Activated naive CD8-positive, alpha-beta T cell (primary cell): ENCODE data around the gene FBXO10.

Experiments
- H3K27ac Mint-ChIP-seq: one replicate; pipeline ENCODE4 v1.8.0; 2021; ENCODE audit warnings: mixed read lengths
- H3K27me3 Mint-ChIP-seq: one replicate; pipeline ENCODE4 v1.8.0; 2021; ENCODE audit warnings: mixed read lengths
- H3K36me3 Mint-ChIP-seq: one replicate; pipeline ENCODE4 v1.8.0; 2021; ENCODE audit warnings: mixed read lengths
- H3K4me1 Mint-ChIP-seq: one replicate; pipeline ENCODE4 v1.8.0; 2021; ENCODE audit warnings: low read depth, mixed read lengths
- H3K4me3 Mint-ChIP-seq: one replicate; pipeline ENCODE4 v1.8.0; 2021; ENCODE audit warnings: mild to moderate bottlenecking, mixed read lengths
- H3K9me3 Mint-ChIP-seq: one replicate; pipeline ENCODE4 v1.8.0; 2021; ENCODE audit warnings: low read depth, mixed read lengths

FBXO10 gene

GRCh38 chr9:37575921-37576721, at the start of gene FBXO10:
TSS of gene FBXO10 (minus strand) at chr9:37576380. CDS start at chr9:37541768, 34,612 bp downstream.
- H3K27ac Mint-ChIP-seq = peak within 1 kb of the TSS; percentile 31
- peak within 1 kb of the TSS; percentile 88 for H3K4me3 Mint-ChIP-seq
- H3K9me3 Mint-ChIP-seq = no peaks in the 10 kb centered on the region
- no peaks in the 10 kb centered on the region for H3K27me3 Mint-ChIP-seq
- peaks cover 2% of the 10 kb centered on the region for H3K36me3 Mint-ChIP-seq
- peaks cover 18% of the 10 kb centered on the region for H3K4me1 Mint-ChIP-seq

- Mint-ChIP-seq H3K27ac (no peak overlapping the region), H3K27me3 (no peaks in the 10 kb centered on the region), H3K4me3 (no peak overlapping the region), H3K36me3 (no peaks in the 10 kb centered on the region), H3K9me3 (no peaks in the 10 kb centered on the region), H3K4me1 (no peaks in the 10 kb centered on the region)
Measured at GRCh38 chr9:37625758-37626147, 49.6 kb upstream of the FBXO10 start.

GRCh38 chr9:37625036-37625757, 49.0 kb upstream of the FBXO10 start:
- no peaks in the 10 kb centered on the region for H3K4me1 Mint-ChIP-seq
- H3K36me3 Mint-ChIP-seq = no peaks in the 10 kb centered on the region
- no peak overlapping the region for H3K4me3 Mint-ChIP-seq
- H3K27me3 Mint-ChIP-seq = no peaks in the 10 kb centered on the region
- H3K27ac Mint-ChIP-seq = no peak overlapping the region
- no peaks in the 10 kb centered on the region for H3K9me3 Mint-ChIP-seq

GRCh38 chr9:37624073-37624472, 47.9 kb upstream of the FBXO10 start:
- H3K4me1 Mint-ChIP-seq = no peaks in the 10 kb centered on the region

GRCh38 chr9:37623267-37623666, 47.1 kb upstream of the FBXO10 start:
- Mint-ChIP-seq H3K36me3 (no peaks in the 10 kb centered on the region), H3K27ac (no peak overlapping the region), H3K9me3 (no peaks in the 10 kb centered on the region), H3K4me3 (no peak overlapping the region), H3K27me3 (no peaks in the 10 kb centered on the region), H3K4me1 (no peaks in the 10 kb centered on the region)

More at GRCh38 chr9:37624073-37624472, 47.9 kb upstream of the FBXO10 start:
- no peaks in the 10 kb centered on the region for H3K9me3 Mint-ChIP-seq
- no peak overlapping the region for H3K4me3 Mint-ChIP-seq
- no peaks in the 10 kb centered on the region for H3K27me3 Mint-ChIP-seq
- H3K27ac Mint-ChIP-seq = no peak overlapping the region
- H3K36me3 Mint-ChIP-seq = no peaks in the 10 kb centered on the region

- Mint-ChIP-seq H3K4me3 (no peak overlapping the region), H3K4me1 (no peaks in the 10 kb centered on the region), H3K27ac (no peak overlapping the region), H3K36me3 (no peaks in the 10 kb centered on the region), H3K9me3 (no peaks in the 10 kb centered on the region), H3K27me3 (no peaks in the 10 kb centered on the region)
Measured at GRCh38 chr9:37622462-37622861, 46.3 kb upstream of the FBXO10 start.

GRCh38 chr9:37621273-37622121, 45.3 kb upstream of the FBXO10 start:
- H3K27me3 Mint-ChIP-seq = no peaks in the 10 kb centered on the region
- no peaks in the 10 kb centered on the region for H3K9me3 Mint-ChIP-seq
- H3K36me3 Mint-ChIP-seq = peaks cover under 1% of the 10 kb centered on the region
- H3K4me3 Mint-ChIP-seq = no peak overlapping the region
- no peak overlapping the region for H3K27ac Mint-ChIP-seq
- H3K4me1 Mint-ChIP-seq = no peaks in the 10 kb centered on the region

GRCh38 chr9:37620396-37620795, 44.2 kb upstream of the FBXO10 start:
- Mint-ChIP-seq H3K9me3 (no peaks in the 10 kb centered on the region), H3K36me3 (peaks cover 2% of the 10 kb centered on the region), H3K27ac (no peak overlapping the region), H3K27me3 (peaks cover under 1% of the 10 kb centered on the region), H3K4me1 (no peaks in the 10 kb centered on the region), H3K4me3 (no peak overlapping the region)

- peaks cover 2% of the 10 kb centered on the region for H3K36me3 Mint-ChIP-seq
- no peak overlapping the region for H3K27ac Mint-ChIP-seq
- H3K27me3 Mint-ChIP-seq = peaks cover 1% of the 10 kb centered on the region
- no peak overlapping the region for H3K4me3 Mint-ChIP-seq
- no peaks in the 10 kb centered on the region for H3K9me3 Mint-ChIP-seq
- H3K4me1 Mint-ChIP-seq = no peaks in the 10 kb centered on the region
Measured at GRCh38 chr9:37619806-37620205, 43.6 kb upstream of the FBXO10 start.

GRCh38 chr9:37618817-37619216, 42.6 kb upstream of the FBXO10 start:
- Mint-ChIP-seq H3K27ac (no peak overlapping the region), H3K27me3 (peaks cover 1% of the 10 kb centered on the region), H3K9me3 (no peaks in the 10 kb centered on the region), H3K36me3 (peaks cover 2% of the 10 kb centered on the region), H3K4me3 (no peak overlapping the region), H3K4me1 (no peaks in the 10 kb centered on the region)

- no peaks in the 10 kb centered on the region for H3K4me1 Mint-ChIP-seq
- H3K4me3 Mint-ChIP-seq = no peak overlapping the region
- H3K36me3 Mint-ChIP-seq = peaks cover 2% of the 10 kb centered on the region
- no peaks in the 10 kb centered on the region for H3K9me3 Mint-ChIP-seq
- H3K27ac Mint-ChIP-seq = no peak overlapping the region
- peaks cover 1% of the 10 kb centered on the region for H3K27me3 Mint-ChIP-seq
Measured at GRCh38 chr9:37617832-37618231, 41.7 kb upstream of the FBXO10 start.

- Mint-ChIP-seq H3K27ac (no peak overlapping the region), H3K27me3 (peaks cover 1% of the 10 kb centered on the region), H3K36me3 (peaks cover 2% of the 10 kb centered on the region), H3K4me1 (no peaks in the 10 kb centered on the region), H3K4me3 (no peak overlapping the region), H3K9me3 (no peaks in the 10 kb centered on the region)
Measured at GRCh38 chr9:37617161-37617560, 41.0 kb upstream of the FBXO10 start.

- Mint-ChIP-seq H3K36me3 (peaks cover 2% of the 10 kb centered on the region), H3K9me3 (no peaks in the 10 kb centered on the region), H3K27me3 (peaks cover 5% of the 10 kb centered on the region), H3K4me1 (no peaks in the 10 kb centered on the region), H3K27ac (no peak overlapping the region), H3K4me3 (no peak overlapping the region)
Measured at GRCh38 chr9:37611961-37612360, 35.8 kb upstream of the FBXO10 start.

GRCh38 chr9:37611014-37611413, 34.8 kb upstream of the FBXO10 start:
- H3K4me1 Mint-ChIP-seq = no peaks in the 10 kb centered on the region
- H3K27me3 Mint-ChIP-seq = peaks cover 5% of the 10 kb centered on the region
- H3K36me3 Mint-ChIP-seq = no peaks in the 10 kb centered on the region
- H3K4me3 Mint-ChIP-seq = no peak overlapping the region
- H3K9me3 Mint-ChIP-seq = no peaks in the 10 kb centered on the region
- H3K27ac Mint-ChIP-seq = no peak overlapping the region
